Stimulated activated naive CD8-positive, alpha-beta T cell treated with anti-CD3 and anti-CD28 coated beads, Interleukin-15, Interleukin-2, amounts not matched to agents 100 ng/mL and 50 ng/mL, for 24 hours (primary cell): ENCODE data around the gene ITSN2.

Source experiments
- H3K27ac Mint-ChIP-seq: one replicate; pipeline ENCODE4 v1.8.0; 2021; ENCODE audit warnings: mild to moderate bottlenecking, mixed read lengths
- H3K27me3 Mint-ChIP-seq: one replicate; pipeline ENCODE4 v1.8.0; 2021; ENCODE audit warnings: mixed read lengths
- H3K36me3 Mint-ChIP-seq: one replicate; pipeline ENCODE4 v1.8.0; 2021; ENCODE audit warnings: low read depth, mixed read lengths
- H3K4me1 Mint-ChIP-seq: one replicate; pipeline ENCODE4 v1.8.0; 2021; ENCODE audit warnings: low read depth, mixed read lengths
- H3K4me3 Mint-ChIP-seq: one replicate; pipeline ENCODE4 v1.8.0; 2021; ENCODE audit warnings: mild to moderate bottlenecking, mixed read lengths
- H3K9me3 Mint-ChIP-seq: one replicate; pipeline ENCODE4 v1.8.0; 2021; ENCODE audit warnings: mixed read lengths

Gene ITSN2

DNA sequence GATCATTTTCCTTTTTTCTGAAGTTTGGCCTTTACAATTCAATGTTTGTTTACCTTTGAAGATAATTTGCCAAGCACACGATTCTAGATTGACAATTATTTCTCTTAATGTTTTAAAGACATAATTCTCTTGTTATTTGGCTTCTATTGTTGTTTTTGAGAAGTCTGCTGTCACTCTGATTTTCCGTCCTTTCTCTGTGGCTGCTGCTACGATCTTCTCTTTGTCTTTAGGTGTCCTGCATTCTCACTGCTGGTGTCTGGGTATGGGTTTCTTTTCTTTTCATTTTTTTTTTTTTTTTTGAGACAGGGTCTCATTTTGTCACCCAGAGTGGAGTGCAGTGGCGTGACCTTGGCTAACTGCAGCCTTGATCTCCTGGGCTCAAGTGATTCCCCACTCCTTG, 200.6 kb downstream of the ITSN2 start:
- Mint-ChIP-seq H3K4me1 (no peaks in the 10 kb centered on the region), H3K36me3 (no peaks in the 10 kb centered on the region), H3K4me3 (no peak overlapping the region), H3K27ac (no peak overlapping the region), H3K27me3 (no peaks in the 10 kb centered on the region), H3K9me3 (no peaks in the 10 kb centered on the region)

DNA sequence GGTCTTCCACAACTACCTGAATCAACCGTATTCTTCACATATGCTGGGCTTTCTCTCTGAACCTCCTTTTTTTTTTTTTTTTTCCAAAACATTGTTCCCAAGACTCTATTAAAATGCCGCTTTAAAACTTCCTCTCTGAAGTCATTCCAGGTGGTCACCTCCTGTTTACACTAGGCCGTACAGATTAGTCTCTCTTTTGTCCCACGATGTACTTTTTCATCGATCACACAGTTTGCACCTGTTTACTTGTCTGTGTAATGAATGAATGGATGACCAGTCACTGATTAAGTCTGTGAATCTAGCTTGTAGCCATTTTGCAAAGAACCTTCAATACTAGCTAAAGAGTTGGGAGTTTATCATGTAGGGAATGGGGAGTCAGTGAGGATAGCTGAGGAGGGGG, 202.2 kb downstream of the ITSN2 start:
- no peaks in the 10 kb centered on the region for H3K36me3 Mint-ChIP-seq
- H3K4me1 Mint-ChIP-seq = no peaks in the 10 kb centered on the region
- no peak overlapping the region for H3K27ac Mint-ChIP-seq
- H3K9me3 Mint-ChIP-seq = no peaks in the 10 kb centered on the region
- H3K27me3 Mint-ChIP-seq = no peaks in the 10 kb centered on the region
- H3K4me3 Mint-ChIP-seq = no peak overlapping the region

DNA sequence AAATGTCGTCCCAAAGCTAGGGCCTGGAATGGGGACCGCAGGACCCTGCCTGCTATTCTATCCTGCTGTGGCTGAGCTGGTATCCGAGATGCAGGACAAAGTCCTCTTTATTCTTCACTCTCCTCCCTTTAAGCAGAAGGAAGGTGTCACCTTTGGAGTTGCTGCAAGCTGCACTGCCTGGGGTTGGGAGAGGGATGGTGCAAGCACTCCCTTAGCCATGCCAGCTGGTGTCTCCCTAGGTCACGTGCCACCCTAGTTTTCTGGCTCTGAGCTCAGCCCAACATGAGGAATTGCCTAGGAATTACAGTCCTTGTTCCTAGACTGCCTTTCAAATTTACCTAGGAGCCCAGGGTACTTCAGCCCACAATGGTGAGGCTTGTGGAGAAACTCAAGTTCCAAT, 206.9 kb downstream of the ITSN2 start:
- no peaks in the 10 kb centered on the region for H3K4me1 Mint-ChIP-seq
- no peak overlapping the region for H3K27ac Mint-ChIP-seq
- H3K36me3 Mint-ChIP-seq = peaks cover 11% of the 10 kb centered on the region
- H3K27me3 Mint-ChIP-seq = no peaks in the 10 kb centered on the region
- no peak overlapping the region for H3K4me3 Mint-ChIP-seq
- peaks cover 8% of the 10 kb centered on the region for H3K9me3 Mint-ChIP-seq
